Fibroblast of skin of left quadriceps (primary cell): ENCODE measurements around the gene TTC9B.

Experiments
- DNase-seq, 2 experiments: peaks; one replicate each; pipeline ENCODE4 v3.0.0-alpha.2; 2013; ENCODE audit warnings: low read depth in 2 of 2

TTC9B gene

DNA sequence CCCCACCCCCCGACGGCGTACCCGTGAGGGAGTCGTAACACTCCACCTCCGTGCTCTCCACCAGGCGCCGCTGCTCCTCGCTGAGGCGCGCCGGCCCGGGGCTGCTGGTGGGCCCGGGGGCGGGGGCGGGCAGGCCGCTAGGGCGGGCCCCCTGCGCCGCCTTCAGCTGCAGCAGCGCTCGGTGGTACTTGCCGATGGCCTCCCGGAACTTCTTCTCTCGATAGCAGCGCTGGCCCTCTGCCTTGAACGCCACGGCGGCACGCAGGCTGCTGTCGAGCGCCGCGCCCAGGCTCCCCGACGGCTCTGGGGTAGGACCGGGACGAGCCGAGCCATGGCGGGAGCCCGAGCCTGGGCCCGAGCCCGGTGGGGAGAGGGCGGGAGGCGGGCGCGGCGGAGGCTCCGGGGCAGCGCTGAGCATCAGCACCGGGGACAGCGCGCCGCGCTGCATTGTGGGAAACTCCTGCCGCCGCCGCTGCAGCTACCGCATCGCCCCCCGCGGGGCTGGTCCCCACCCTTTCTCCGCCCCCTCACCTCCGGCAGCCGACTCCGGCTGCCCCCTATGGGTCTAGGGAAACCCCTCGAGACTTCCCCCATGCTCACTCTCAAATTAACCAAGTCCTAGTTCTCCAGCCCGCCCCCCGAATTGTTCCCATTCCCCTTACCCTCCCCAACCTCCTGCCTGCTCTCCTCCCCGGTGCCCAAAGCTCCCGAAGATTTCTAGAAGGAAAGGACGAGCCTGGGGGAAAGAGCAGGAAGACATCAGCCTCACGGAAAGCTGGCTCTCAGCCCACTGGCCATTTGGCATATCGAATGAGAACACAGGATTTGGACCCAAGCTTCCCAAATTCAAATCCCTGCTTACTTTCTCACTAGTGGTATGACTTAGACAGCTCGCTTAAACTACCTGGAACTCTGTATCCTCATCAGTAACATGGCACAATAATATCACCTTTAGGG lies at the start of gene TTC9B:
TTC9B (minus strand) TSS at position 451 of the 957 bp plus-strand sequence; CDS start at position 448, 3 bp downstream.
- DNase-seq: no peak

DNA sequence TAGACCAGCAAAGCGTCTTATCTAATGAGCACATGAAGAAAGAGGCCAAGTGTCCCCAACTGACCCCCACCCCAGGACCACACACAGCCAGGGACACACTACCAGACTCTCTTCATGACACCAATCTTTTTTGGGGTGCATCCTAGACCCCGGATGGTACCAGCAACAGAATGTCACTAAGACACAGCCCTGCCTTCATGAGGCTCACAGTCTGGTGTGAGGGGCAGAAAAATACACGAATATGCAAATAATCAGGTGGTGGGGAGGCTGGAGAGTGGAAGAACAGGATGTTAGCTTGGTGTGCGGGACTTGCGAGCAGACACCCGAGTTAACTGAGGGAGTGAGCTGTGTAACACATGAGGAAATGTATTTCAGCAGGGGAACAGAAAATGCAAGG lies 49.4 kb upstream of the TTC9B start:
- DNase-seq: no peak

DNA sequence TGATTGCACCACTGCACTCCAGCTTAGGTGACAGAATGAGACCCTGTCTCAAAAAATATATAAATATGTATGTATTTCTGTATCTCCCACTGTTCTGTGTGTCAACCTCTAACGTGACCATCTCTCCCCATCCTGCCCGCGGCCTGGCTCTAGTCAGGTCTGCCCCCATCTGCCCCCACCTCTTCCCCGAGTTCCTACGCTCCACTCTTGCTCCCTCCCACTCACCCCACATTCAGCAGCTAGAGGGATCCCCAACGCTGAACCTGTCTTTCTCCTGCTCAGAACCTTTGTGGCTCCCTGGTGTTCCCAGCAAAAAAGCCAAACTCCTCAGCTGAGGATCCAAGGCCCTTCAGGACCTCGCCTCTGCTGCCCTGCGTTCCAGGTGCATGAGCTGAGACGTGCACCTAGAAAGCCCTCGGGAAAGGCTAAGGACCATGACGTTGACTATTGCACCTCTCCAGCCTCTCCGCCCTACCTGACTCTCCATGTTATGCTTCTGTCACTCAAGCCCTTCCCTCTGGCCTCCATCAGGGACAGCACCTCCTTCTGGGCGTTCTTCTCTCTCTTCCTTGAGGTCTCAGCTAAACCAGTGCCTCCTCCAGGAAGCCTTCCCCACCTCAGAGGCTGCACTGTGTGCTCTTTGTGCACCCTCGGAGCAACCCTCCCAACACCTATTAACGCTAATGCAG lies 48.9 kb upstream of the TTC9B start:
- no peak for DNase-seq

DNA sequence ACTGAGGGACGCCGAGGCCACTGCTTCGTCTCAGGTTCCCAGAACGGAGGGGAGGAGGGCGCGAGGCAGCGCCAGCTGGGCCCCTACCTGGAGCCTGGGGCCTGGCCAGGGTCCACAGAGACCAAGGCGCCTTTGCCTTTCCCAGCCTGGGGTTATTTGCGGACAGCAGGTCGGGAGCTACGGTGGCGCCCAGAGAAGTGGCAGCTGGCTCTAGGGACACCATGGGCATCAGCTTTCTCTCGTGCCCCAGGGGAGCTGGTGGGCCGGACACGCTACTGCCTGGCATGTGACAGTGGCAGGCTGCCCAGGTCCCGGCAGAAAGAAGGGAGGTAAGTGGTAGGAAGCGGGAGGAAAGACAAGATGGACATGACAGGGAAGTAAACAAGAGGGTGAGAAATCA lies 47.9 kb upstream of the TTC9B start:
- no peak for DNase-seq

DNA sequence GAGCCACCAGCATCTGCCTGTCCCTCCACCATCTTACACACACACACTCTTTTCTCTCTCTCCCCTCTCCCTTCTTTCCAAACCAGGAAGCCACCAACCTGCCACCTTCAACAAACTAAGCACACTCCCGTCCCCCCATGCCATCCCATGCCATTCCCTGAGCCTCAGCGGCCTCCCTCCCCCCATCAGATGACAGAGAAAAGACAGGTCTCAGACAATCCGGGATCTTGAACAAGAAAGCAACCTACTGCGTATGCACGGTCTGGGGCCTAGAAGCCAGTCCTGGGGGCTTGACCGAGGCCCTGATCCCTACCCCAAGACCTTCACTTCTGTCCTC lies 47.5 kb upstream of the TTC9B start:
- DNase-seq: no peak

DNA sequence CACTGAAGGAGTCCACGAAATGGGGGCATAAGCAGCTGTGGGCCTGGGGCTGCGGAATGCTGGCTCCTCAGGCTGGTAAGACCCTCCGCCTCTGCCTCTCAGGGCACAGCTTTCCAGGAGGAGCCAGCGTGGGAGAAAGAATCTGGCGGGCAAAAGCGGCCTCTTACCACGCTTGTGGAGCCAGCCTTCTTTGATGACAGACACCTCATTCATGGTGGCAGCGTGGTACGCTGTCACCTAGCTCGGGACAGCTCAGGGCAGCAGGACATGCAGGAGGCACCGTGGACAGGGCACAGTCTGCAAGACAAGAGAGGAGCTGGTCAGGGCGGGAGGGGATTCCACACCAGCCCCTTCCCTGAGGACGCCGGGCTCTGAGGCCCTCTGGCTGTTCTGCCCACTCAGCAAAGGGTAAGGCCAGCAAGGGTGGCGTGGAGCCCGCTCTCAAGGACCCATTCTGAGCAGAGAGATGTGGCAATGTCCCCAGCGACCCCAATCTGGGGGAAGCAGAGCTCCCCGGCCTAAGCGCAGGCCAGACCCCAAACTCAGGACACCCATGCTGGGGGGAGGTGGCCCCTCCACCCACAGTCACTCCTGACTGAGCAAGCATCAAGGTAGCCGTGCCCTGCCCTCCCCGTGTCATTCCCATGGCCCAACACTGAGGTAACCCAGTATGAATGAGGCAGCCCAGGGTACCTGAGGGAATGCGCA lies 47.0 kb upstream of the TTC9B start:
- DNase-seq: no peak

DNA sequence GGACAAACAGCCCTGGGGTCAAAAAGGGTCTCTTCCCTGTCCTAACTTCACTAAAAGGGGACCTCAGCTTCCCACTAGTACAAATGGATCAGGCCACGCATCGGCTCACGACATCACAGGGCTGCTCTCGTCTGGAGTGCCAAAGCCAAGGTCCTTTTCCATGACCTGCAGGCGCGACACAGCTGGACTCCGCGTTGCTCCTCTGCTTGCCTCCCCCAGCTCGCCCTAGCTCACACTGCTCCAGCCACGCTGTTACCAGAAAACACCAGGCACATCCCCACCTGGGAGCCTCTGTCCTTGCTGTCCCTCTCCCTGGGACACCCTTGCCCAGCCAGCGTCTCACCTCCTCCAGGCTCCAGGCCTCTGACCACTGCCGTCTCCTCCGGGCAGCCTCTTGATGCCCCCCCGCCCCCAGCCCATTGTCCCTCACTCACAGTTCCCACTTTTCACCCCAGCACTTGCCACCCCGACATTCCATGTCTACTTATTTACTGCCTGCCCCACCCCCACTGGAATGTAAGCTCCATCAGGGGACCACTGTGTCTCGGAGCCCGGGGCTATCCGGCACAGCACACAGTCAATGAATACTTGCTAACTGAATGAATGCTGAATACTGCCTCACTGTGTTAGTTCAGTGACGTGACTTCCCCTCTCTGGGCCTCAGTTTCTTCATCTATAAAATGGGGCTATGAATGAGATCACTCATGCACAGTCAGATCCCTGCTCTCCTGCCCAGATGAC lies 46.3 kb upstream of the TTC9B start:
- no peak for DNase-seq

DNA sequence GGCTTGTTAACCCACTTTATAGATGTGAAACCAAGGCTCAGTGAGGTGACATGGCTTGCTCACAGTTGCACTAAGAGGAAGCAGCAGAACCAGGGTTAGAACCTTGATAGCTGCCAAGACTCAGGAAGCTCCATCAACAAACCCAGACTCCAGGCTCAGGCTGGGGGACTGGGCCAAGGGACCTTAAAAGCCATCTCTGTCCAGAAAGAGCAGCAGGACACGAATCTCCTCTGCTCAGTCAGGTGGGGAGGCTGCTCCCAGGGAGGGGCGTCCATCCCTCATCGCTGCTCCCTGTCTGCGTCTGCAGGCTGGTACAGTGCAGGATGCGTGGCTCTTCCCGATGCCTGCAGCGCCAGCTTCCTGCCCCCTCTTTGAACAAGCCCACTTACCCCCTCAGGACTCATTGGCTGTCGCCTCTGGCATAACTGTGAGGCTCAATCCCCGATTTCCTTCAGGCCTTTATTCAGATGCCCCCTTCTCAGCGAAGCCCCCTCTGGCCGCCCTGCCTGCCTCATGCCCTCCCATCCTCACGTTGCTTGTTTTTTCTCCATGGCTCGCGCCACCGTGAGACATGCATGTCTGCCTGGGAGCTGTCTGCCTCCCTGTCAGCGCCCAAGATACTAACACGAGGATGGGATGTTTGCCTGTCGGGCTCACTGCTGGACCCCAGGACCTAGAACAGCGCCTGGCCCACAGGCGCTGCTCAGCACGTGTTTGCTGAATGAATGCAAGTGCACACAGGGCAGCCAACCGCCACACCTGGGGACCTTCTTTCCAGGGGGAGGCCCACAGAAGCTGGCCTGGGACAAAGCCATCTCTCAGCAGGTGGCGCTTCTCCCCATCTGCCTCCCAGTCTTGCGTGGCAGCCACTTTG lies 45.5 kb upstream of the TTC9B start:
- DNase-seq: no peak

DNA sequence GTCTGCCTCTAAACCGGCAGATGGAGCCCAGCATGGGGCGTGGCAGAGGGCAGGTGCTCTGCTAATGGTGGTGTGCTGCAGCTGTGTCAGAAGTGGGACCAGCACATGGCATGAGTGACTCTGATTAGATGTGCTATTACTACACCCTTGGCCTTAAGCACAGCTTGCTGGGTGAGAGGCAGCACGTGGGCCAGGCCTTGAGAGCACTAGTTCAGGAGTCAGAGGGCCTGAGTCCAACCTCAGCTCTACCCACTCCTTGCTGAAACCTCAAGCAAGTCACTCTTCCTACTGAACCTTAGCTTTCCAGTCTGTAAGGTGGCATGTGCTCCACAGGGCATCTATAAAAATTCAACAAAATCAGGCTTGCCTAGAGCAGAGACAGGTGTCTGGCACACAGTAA lies 44.2 kb upstream of the TTC9B start:
- no peak for DNase-seq

DNA sequence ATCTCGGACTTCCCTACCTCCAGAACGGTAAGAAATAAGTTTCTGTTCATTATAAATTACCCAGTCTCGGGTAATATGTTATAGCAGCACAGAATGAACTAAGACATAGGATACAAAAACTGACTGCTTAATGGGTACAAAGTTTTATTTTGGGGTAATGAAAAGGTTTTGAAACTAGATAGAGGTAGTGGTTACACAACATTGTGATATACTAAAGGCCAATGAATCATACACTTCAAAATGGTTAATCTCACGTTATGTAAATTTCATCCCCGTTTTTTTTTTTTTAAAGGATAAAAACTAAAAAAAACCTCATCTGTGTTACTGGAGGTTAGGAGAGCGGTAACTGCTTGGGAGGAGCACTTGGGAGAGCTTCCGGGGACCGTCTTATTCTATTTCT lies 43.4 kb upstream of the TTC9B start:
- no peak for DNase-seq

DNA sequence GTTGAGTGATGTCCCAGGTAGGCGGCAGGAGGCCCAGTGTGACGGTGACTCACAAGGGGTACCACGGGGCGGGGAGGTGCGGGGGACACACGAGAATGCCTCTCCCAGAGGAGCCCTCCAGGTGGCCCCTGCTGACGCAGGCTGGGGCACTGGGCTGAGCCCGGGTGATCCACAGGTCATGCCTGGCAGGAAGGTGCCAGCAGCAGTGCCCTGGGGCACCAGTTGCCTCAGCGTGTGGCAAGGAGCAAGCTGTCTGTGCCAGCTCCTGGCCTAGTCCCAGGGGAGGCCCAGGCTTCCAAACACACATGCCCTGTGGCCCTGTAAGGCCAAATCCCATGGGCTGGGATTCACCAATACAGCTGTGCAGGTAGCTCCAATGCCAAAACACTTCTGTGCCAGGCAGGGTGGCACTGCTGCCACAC lies 38.9 kb upstream of the TTC9B start:
- no peak for DNase-seq

DNA sequence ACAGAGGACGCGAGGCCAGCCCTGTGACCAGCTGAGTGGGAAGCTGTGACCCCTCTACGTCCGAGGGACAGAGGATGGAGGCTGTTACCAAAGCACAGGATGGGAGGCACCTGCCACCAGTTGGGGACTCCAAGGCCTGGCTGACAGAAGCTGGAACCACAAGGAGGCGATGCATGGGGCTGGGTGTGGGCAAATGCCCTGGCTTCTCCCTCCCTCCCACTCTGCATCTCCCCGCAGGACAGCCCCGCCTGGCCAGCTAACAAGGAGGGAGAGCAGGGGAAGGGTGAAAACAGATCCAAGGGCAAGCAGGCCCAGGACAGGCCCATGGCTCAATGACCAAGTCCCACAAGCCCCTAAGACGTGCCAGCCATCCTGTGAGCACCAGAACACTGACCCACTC lies 38.3 kb upstream of the TTC9B start:
- no peak for DNase-seq

DNA sequence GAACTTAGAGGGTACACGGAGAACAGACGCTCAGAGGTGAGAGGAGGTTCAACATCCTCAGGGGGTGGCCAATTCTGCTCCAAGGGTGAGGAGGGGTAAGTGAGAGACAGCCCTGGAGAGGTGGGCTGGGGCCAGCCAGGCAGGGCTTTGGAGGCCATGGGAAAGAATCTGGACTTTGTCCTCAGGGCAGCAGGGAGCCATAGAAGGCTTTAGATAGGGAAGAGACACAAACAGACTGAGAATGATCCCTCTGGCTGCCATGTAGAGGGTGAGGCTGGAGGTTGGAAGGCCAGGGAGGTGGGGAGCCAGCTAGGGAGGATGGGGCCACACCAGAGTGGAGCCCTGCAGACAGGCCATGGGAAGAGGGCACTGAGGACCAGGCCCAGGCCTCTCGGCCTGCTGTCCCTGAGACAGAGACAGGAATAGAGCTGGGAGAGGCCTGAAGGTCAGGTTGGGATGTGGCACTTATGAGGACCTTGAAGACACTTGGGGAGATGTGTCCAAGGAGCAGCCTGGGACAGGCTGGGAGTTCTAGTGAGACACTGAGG lies 37.5 kb upstream of the TTC9B start:
- DNase-seq: no peak

DNA sequence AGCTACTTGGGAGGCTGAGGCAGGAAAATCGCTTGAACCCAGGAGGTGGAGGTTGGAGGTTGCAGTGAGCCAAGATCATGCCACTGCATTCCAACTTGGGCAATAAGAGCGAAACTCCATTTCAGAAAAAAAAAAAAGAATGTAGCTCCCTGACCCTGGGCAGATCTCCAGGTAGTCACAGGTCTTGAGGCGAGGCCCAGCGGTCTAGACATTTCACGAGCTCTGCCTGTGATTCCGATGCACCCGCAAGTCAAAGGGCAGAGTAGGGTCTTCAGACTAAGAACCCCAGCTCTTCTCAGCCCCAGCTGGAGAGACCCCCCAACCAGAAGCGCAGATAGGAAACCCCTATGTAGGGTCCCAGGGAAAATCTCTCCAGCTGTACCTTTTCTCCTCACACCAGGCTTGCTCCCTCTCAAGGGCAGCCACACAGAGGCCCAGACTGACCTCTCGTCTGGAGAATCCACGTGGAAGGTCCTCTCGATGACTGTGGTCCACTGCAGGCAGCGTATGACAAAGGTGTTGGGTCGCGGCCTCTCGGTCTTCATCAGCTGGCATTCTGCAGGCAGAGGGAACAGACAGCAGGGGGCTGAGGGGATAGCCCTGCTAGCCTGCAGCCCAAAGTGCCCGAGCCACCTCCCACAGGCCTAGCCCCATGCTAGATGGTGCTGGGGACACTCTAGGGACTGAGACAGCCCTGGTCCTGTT lies 36.7 kb upstream of the TTC9B start:
- DNase-seq: no peak

DNA sequence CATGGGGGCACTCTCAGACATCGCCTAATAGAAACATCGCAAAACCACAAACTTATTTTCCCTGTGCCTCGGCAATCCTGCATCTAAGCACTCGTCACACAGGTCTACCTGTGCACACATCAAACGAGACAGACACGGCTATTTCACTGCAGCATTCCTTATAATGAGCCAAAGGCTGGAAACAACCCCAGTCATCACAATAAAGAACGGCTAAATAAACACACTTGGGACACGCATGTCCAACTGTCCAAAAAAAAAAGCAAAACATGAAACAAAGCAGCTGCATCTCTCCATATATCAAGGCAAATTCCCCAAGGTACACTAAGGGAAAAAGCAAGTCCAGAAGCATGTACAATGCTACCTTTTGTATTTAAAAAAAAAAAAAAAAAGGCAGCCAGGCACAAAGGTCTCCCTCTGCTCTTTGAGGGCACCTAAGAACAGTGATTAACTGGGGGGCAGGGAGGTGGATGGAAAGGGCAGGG lies 35.5 kb upstream of the TTC9B start:
- DNase-seq: no peak

DNA sequence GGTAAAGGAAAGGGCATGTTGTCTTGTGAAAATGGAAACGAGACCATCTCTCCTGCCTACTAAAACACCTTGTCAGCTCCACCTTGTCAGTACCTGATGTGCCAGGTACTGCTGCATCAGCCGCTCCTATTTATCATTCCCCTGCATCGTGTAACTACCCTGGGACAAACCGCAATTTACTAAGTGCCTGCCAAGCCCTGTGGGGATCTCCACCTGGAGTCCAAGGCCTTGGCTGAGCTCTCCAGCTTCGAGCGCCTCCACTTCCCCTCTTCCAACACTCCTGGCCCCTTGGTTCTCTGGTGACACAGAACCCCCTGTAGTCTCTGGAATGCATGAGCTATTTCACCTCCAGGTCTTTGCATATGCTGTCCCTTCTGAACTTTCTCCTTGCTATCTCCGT lies 34.2 kb upstream of the TTC9B start:
- no peak for DNase-seq

DNA sequence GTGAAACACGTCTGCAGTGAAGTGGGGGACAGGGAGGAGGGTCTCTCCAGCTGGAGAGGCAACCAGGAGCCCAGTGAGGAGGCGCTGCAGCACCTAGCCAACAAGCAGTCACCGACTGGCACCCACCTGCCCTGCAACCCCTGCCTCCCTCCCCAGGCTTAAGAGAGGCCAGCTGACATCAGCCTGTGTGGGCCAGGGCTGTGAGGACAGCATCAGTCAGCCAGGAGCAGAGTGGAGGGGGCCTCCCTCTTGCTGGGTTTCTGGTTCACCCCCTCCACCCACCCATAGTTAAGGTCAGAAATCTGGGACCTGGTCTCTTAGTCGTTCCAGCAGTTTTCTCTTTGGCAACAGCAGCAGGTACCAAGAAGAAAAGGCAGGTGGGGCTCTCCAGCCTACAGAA lies 33.8 kb upstream of the TTC9B start:
- DNase-seq: no peak

DNA sequence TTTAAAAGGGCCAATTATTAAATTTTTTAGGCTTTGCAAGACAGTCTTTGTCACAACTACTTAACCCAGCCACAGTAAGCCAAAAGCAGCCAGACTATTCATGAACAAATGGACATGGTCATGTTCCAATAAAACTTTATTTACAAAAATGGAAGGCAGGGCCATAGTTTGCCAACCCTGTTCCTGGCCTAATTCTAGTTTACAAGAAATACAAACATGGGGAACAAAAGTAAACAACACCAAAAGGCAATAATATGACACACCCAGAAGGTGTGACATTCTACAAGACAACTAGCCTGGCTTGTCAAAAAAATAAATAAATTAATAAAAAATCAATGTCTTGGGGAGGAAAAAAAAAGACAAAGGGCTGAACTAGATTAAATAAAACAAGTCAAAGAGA lies 33.1 kb upstream of the TTC9B start:
- no peak for DNase-seq

DNA sequence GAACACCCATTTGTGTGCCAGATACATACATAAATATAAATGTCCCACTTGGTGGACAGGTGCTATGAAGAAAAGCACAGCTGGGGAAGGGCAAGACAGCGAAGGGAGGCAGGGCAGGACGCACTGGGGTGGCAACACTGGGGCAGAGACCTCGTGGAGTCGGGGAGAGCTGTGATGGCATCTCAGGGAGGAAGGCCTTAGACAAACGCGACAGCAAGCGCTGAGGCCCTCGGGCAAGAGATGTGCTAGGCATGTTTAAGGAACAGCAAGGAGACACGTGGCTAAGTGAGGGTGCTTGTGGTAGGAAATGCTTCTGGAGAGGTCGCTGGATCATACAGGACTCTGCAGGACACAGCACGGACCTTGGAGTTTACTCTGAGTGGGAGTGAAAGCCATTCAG lies 31.6 kb upstream of the TTC9B start:
- no peak for DNase-seq

DNA sequence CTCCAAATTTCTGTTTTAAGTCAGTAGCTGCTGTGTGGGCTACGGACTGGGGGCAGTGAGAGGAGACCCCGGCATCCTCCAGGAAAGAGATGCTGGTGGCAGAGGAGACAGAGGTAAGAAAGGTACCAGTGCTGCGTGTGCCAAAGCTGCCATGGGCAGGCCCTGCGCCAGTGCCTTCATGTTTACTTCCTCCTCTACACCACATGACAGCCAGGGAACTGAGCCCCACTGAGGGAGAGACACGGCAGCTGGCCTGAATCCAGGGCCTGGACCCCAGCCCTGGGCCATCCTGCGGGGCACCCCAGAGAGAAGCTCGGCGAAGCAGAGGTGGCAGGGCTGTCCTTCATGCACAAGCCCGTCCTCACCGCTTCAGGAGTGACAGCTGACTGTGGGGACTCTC lies 31.0 kb upstream of the TTC9B start:
- no peak for DNase-seq
